K562 (cell line): ENCODE measurements around the gene TBC1D5.

Experiments
- HLTF ChIP-seq: fragments of 450-650 bp; IDR thresholded peaks from 2 replicates; pipeline ENCODE4 v1.6.1; 2016
- MAX ChIP-seq: sonication (generic); formaldehyde crosslinking; IDR thresholded peaks from 2 replicates; pipeline ENCODE4 v1.9.0; 2022; ENCODE audit warnings: mild to moderate bottlenecking, missing genetic modification reagents
- MEF2A ChIP-seq: IDR thresholded peaks from 2 replicates; pipeline ENCODE4 v1.6.1; 2011; ENCODE audit warnings: low read depth, mild to moderate bottlenecking, low read length, moderate library complexity; ENCODE audit not compliant: control insufficient read depth
- POLR2A ChIP-seq: fragments of 450-650 bp; conservative IDR thresholded peaks from 2 replicates; pipeline ENCODE4 v1.6.1; 2016
- PPARD ChIP-seq: fragments of 250-450 bp; sonication (Bioruptor Pico); IDR thresholded peaks from 2 replicates; pipeline ENCODE4 v1.8.0; 2022; ENCODE audit warnings: inconsistent platforms, mild to moderate bottlenecking, moderate library complexity
- REST ChIP-seq, 2 experiments: fragments of 450-650 bp; formaldehyde crosslinking in 1 of 2; IDR thresholded peaks; 2 replicates each; pipeline versions ENCODE4 v1.4.0 to v1.6.1; 2014 to 2020; ENCODE audit warnings: mild to moderate bottlenecking in 2 of 2, borderline replicate concordance in 1 of 2, low read depth in 1 of 2
- RHOXF2B ChIP-seq: fragments of 250-450 bp; sonication (Bioruptor Pico); conservative IDR thresholded peaks from 2 replicates; pipeline ENCODE4 v1.5.1; 2021
- ZNF121 ChIP-seq: sonication (generic); formaldehyde crosslinking; conservative IDR thresholded peaks from 2 replicates; pipeline ENCODE4 v1.8.0; 2022; ENCODE audit warnings: missing genetic modification reagents
- ZNF133 ChIP-seq: fragments of 250-450 bp; sonication (Bioruptor Pico); IDR thresholded peaks from 2 replicates; pipeline ENCODE4 v1.4.0; 2020; ENCODE audit warnings: mild to moderate bottlenecking

GRCh38 chr3:17390785-17391184 is 351.6 kb downstream of the TBC1D5 start:
- TF ChIP-seq MEF2A (no peak), REST (IDR thresholded peaks at IDR 0.05; ENCODE audit: borderline replicate concordance) (no peak), REST (CRISPR knock-in tag; IDR thresholded peaks at IDR 0.05; ENCODE audit: low read depth) (no peak), PPARD (no peak), RHOXF2B (no peak), ZNF133 (no peak), HLTF (no peak), POLR2A (no peak), MAX (CRISPR knock-in tag) (no peak), ZNF121 (CRISPR knock-in tag) (no peak)
